ENCODE measurements around the gene LRP8. TPM values are rescaled to one million over a fixed set of nuclear protein-coding genes. Genes with fewer than 3 reads are reported as not detected.

Gene LRP8
- total RNA-seq, 1 experiment from 2014 or later: 56.3 TPM

DNA sequence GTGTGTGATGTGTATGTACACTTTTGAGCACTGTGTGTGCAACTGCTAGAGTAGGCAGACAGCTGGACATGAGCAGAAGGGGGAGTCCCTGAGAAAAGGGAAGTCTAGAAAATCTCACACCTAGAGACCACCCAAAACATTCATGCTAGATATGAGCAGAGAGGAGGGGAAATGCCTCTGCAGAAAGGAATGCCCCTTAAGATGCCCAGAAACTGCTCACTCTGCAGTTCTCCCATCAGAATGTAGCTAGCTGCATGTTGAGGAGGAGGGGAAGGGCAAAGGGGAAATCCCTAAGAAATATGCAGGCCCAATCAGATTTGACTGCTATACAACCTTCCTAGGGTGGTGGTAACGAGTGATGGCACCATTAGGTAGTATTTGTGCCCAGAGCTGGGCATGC lies 57.8 kb downstream of the LRP8 start:
- ChIA-PET RAD21 (ENCODE audit: low non-redundant PET in 1 of 2, low total read pairs in 2 of 2, uncharacterized antibody in 2 of 2, unreplicated experiment in 2 of 2) (no interaction called here), POLR2A (no interaction called here), CTCF (no interaction called here)
- no TSS peak for BruUV-seq (replicated peaks)
- ATAC-seq: no peak
- TF ChIP-seq, protein P1, sequence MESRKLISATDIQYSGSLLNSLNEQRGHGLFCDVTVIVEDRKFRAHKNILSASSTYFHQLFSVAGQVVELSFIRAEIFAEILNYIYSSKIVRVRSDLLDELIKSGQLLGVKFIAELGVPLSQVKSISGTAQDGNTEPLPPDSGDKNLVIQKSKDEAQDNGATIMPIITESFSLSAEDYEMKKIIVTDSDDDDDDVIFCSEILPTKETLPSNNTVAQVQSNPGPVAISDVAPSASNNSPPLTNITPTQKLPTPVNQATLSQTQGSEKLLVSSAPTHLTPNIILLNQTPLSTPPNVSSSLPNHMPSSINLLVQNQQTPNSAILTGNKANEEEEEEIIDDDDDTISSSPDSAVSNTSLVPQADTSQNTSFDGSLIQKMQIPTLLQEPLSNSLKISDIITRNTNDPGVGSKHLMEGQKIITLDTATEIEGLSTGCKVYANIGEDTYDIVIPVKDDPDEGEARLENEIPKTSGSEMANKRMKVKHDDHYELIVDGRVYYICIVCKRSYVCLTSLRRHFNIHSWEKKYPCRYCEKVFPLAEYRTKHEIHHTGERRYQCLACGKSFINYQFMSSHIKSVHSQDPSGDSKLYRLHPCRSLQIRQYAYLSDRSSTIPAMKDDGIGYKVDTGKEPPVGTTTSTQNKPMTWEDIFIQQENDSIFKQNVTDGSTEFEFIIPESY (IDR thresholded peaks at IDR 0.05; ENCODE audit: extremely low read depth, insufficient replicate concordance, low read length): no peak
- TF ChIP-seq RAD21 (IDR thresholded peaks at IDR 0.05; ENCODE audit: low read depth) (no peak), FOSL1 (IDR thresholded peaks at IDR 0.05; ENCODE audit: low read depth) (no peak), YY1 (IDR thresholded peaks at IDR 0.05; ENCODE audit: extremely low read depth, insufficient replicate concordance, low read depth, low read length) (no peak), ZFX (IDR thresholded peaks at IDR 0.05) (no peak), EZH2 (IDR thresholded peaks at IDR 0.05) (no peak), SP1 (IDR thresholded peaks at IDR 0.05; ENCODE audit: low read depth) (no peak), EZH2phosphoT487 (IDR thresholded peaks at IDR 0.05; ENCODE audit: borderline replicate concordance) (no peak)
- TF ChIP-seq, protein P2, sequence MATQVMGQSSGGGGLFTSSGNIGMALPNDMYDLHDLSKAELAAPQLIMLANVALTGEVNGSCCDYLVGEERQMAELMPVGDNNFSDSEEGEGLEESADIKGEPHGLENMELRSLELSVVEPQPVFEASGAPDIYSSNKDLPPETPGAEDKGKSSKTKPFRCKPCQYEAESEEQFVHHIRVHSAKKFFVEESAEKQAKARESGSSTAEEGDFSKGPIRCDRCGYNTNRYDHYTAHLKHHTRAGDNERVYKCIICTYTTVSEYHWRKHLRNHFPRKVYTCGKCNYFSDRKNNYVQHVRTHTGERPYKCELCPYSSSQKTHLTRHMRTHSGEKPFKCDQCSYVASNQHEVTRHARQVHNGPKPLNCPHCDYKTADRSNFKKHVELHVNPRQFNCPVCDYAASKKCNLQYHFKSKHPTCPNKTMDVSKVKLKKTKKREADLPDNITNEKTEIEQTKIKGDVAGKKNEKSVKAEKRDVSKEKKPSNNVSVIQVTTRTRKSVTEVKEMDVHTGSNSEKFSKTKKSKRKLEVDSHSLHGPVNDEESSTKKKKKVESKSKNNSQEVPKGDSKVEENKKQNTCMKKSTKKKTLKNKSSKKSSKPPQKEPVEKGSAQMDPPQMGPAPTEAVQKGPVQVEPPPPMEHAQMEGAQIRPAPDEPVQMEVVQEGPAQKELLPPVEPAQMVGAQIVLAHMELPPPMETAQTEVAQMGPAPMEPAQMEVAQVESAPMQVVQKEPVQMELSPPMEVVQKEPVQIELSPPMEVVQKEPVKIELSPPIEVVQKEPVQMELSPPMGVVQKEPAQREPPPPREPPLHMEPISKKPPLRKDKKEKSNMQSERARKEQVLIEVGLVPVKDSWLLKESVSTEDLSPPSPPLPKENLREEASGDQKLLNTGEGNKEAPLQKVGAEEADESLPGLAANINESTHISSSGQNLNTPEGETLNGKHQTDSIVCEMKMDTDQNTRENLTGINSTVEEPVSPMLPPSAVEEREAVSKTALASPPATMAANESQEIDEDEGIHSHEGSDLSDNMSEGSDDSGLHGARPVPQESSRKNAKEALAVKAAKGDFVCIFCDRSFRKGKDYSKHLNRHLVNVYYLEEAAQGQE (IDR thresholded peaks at IDR 0.05; ENCODE audit: low read depth): no peak
- TF ChIP-seq, protein P3, sequence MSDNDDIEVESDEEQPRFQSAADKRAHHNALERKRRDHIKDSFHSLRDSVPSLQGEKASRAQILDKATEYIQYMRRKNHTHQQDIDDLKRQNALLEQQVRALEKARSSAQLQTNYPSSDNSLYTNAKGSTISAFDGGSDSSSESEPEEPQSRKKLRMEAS (IDR thresholded peaks at IDR 0.05): no peak
- TF ChIP-seq, protein P4, sequence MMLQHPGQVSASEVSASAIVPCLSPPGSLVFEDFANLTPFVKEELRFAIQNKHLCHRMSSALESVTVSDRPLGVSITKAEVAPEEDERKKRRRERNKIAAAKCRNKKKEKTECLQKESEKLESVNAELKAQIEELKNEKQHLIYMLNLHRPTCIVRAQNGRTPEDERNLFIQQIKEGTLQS (IDR thresholded peaks at IDR 0.05): no peak
- Histone ChIP-seq H3K27ac (ENCODE audit: low read depth, low read length) (no peak overlapping the region), H3K4me2 (ENCODE audit: low read length) (no peak overlapping the region), H2AFZ (ENCODE audit: low read depth, low read length, poor library complexity, severe bottlenecking) (no peak overlapping the region), H3K27me3 (ENCODE audit: insufficient read depth, low read length) (no peaks in the 10 kb centered on the region), H3K36me3 (ENCODE audit: control insufficient read depth in 1 of 2, insufficient read depth in 2 of 2, low read length in 2 of 2) (peaks cover 12 to 29% of the 10 kb centered on the region in 2 experiments; a peak in 3 of 4 replicates), H3K9me3 (ENCODE audit: control insufficient read depth in 1 of 2, insufficient read depth in 1 of 2, low read depth in 1 of 2, low read length in 2 of 2) (no peaks in the 10 kb centered on the region), H4K20me1 (ENCODE audit: insufficient read depth) (no peaks in the 10 kb centered on the region), H3K9ac (ENCODE audit: low read length) (no peak overlapping the region), H3K4me1 (ENCODE audit: control insufficient read depth in 1 of 2, insufficient read depth in 2 of 2, low read length in 2 of 2) (peaks cover 0 to 9% of the 10 kb centered on the region in 2 experiments; a peak in 1 of 4 replicates), H3K79me2 (ENCODE audit: insufficient read depth, low read length) (no peaks in the 10 kb centered on the region), H3K9me2 (ENCODE audit: insufficient read depth) (no peaks in the 10 kb centered on the region), H3K4me3 (replicated peaks in 1 of 2; ENCODE audit: low read depth in 1 of 2, low read length in 2 of 2) (no peak overlapping the region)
- DNase-seq (ENCODE audit: low read depth, low spot score): no peak
- intact Hi-C loops (cut with micrococcal nuclease): loop anchor here (10.0 kb wide), 1 partner anchor 415 kb away; no protein-coding TSS in a partner anchor
